Activated CD8-positive, alpha-beta T cell treated with anti-CD3 and anti-CD28 coated beads for 36 hours (primary cell): ENCODE data around the gene STAB2. TPM values are rescaled to one million over a fixed set of nuclear protein-coding genes. Genes with fewer than 3 reads are reported as not detected.

ENCODE experiments used
- ATAC-seq: fragments of 200-7000 bp; cut with Tn5 transposase; one replicate; pipeline ENCODE4 v1.10.0; 2021; ENCODE audit warnings: mild to moderate bottlenecking, moderate library complexity
- CTCF ChIA-PET: fragments of 350-600 bp; sonication (Branson Sonifier 250); formaldehyde crosslinking; loops from one replicate; lab custom pipeline; 2021; ENCODE audit warnings: antibody characterized with exemption; lab: Charles Lee
- POLR2A ChIA-PET: fragments of 350-600 bp; sonication (Branson Sonifier 250); formaldehyde crosslinking; loops from one replicate; lab custom pipeline; 2021; ENCODE audit warnings: antibody characterized with exemption; lab: Charles Lee
- DNase-seq: peaks from one replicate; pipeline ENCODE4 v3.0.0-alpha.2; 2020
- H3K27ac Mint-ChIP-seq: one replicate; pipeline ENCODE4 v1.8.0; 2021; ENCODE audit warnings: mild to moderate bottlenecking, mixed read lengths
- H3K27me3 Mint-ChIP-seq: one replicate; pipeline ENCODE4 v1.8.0; 2021; ENCODE audit warnings: mixed read lengths
- H3K36me3 Mint-ChIP-seq: one replicate; pipeline ENCODE4 v1.8.0; 2021; ENCODE audit warnings: low read depth, mixed read lengths
- H3K4me1 Mint-ChIP-seq: one replicate; pipeline ENCODE4 v1.8.0; 2021; ENCODE audit warnings: low read depth, mixed read lengths
- H3K4me3 Mint-ChIP-seq: one replicate; pipeline ENCODE4 v1.8.0; 2021; ENCODE audit warnings: mild to moderate bottlenecking, moderate library complexity, mixed read lengths
- H3K9me3 Mint-ChIP-seq: one replicate; pipeline ENCODE4 v1.8.0; 2021; ENCODE audit warnings: mixed read lengths
- intact Hi-C: fragments of 100-400 bp; cut with micrococcal nuclease; formaldehyde crosslinking; loops from one replicate; pipeline ENCODE4 v1.10.0; 2022
- total RNA-seq, 2 experiments: library from RNA; stranded (reverse); gene quantifications; one replicate each; pipeline ENCODE4 v1.2.3, GENCODE V29; 2021
- TF ChIP-seq, protein P1 (sequence below): fragments of 200-600 bp; IDR thresholded peaks from one replicate; pipeline ENCODE4 v1.8.0; 2022; ENCODE audit warnings: antibody characterized with exemption, mild to moderate bottlenecking

The STAB2 gene
- total RNA-seq, 2 experiments from 2014 or later = not detected

GRCh38 chr12:103556890-103557627 lies 30.0 kb upstream of the STAB2 start:
- H3K36me3 Mint-ChIP-seq = no peaks in the 10 kb centered on the region
- peaks cover 14% of the 10 kb centered on the region for H3K27me3 Mint-ChIP-seq
- POLR2A ChIA-PET = no interaction called here
- H3K4me1 Mint-ChIP-seq = no peaks in the 10 kb centered on the region
- no peak for DNase-seq
- H3K4me3 Mint-ChIP-seq = no peak overlapping the region
- CTCF ChIA-PET = interaction anchor here (1.3 to 2.6 kb wide), 2 partner anchors 8 kb away, joined by 3 to 14 read pairs; no protein-coding TSS in a partner anchor
- intact Hi-C loops = no loop called here
- TF ChIP-seq, protein P1, sequence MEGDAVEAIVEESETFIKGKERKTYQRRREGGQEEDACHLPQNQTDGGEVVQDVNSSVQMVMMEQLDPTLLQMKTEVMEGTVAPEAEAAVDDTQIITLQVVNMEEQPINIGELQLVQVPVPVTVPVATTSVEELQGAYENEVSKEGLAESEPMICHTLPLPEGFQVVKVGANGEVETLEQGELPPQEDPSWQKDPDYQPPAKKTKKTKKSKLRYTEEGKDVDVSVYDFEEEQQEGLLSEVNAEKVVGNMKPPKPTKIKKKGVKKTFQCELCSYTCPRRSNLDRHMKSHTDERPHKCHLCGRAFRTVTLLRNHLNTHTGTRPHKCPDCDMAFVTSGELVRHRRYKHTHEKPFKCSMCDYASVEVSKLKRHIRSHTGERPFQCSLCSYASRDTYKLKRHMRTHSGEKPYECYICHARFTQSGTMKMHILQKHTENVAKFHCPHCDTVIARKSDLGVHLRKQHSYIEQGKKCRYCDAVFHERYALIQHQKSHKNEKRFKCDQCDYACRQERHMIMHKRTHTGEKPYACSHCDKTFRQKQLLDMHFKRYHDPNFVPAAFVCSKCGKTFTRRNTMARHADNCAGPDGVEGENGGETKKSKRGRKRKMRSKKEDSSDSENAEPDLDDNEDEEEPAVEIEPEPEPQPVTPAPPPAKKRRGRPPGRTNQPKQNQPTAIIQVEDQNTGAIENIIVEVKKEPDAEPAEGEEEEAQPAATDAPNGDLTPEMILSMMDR = no peak
- H3K9me3 Mint-ChIP-seq = no peaks in the 10 kb centered on the region
- no peak overlapping the region for H3K27ac Mint-ChIP-seq
- no peak for ATAC-seq

DNA sequence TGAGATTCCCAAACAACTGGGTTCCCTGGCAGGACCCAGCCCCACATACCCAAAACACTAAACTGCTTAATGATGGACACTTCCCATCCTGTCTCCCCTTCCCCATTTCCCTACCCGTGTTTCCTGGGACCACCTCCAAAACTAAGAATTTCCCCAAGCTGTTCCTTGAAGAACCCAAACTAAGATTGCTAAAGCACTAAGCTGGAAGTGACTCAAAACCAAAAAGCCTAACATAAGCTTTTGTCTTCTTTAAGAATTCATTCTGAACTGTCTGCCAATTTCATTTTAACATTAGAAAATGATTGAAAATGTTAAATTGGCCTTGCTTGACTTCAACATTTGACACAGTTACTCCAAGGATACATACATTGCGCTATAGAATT lies 29.5 kb upstream of the STAB2 start:
- no peak overlapping the region for H3K4me3 Mint-ChIP-seq
- CTCF ChIA-PET = interaction anchor here (1.3 to 2.6 kb wide), 2 partner anchors 8 to 9 kb away, joined by 3 to 14 read pairs; no protein-coding TSS in a partner anchor
- no peaks in the 10 kb centered on the region for H3K4me1 Mint-ChIP-seq
- H3K9me3 Mint-ChIP-seq = no peaks in the 10 kb centered on the region
- H3K27me3 Mint-ChIP-seq = peaks cover 14% of the 10 kb centered on the region
- POLR2A ChIA-PET = no interaction called here
- no peak overlapping the region for H3K27ac Mint-ChIP-seq
- TF ChIP-seq, protein P1 = no peak
- no peak for DNase-seq
- intact Hi-C loops = no loop called here
- no peaks in the 10 kb centered on the region for H3K36me3 Mint-ChIP-seq
- ATAC-seq = no peak

DNA sequence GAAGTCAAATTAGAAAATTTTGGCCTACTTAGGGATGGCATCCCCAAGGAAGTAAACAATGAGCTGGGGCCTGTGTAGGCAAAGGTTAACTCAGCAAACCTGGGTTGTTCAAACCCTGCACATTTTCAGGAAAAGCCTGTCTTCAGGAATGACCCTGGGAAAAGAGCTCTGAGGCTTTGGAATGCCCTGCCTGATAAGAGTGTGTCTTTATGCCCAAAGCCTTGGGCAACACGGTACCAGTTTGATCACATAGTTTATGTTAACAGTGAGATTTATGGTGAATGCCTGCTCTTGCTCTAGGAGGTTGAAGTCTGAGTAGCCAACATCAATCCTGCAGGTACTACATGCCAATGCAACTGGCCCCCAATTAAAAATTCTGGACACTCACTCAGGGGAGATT lies 28.2 kb upstream of the STAB2 start:
- ChIA-PET POLR2A (no interaction called here), CTCF (interaction anchor here (2.6 kb wide), 1 partner anchor 10 kb away, joined by 14 read pairs; no protein-coding TSS in a partner anchor)
- H3K36me3 Mint-ChIP-seq = no peaks in the 10 kb centered on the region
- peaks cover 3% of the 10 kb centered on the region for H3K9me3 Mint-ChIP-seq
- H3K4me3 Mint-ChIP-seq = no peak overlapping the region
- peaks cover 20% of the 10 kb centered on the region for H3K27me3 Mint-ChIP-seq
- DNase-seq = no peak
- intact Hi-C loops = no loop called here
- no peak overlapping the region for H3K27ac Mint-ChIP-seq
- H3K4me1 Mint-ChIP-seq = no peaks in the 10 kb centered on the region
- TF ChIP-seq, protein P1 = no peak
- no peak for ATAC-seq

GRCh38 chr12:103560604-103561101 lies 26.4 kb upstream of the STAB2 start:
- Mint-ChIP-seq H3K36me3 (no peaks in the 10 kb centered on the region), H3K4me1 (no peaks in the 10 kb centered on the region), H3K4me3 (no peak overlapping the region), H3K27ac (no peak overlapping the region), H3K27me3 (peaks cover 13% of the 10 kb centered on the region), H3K9me3 (peaks cover 8% of the 10 kb centered on the region)
- POLR2A ChIA-PET = interaction anchor here (0.6 kb wide), 1 partner anchor 47 kb away, joined by 3 read pairs; no protein-coding TSS in a partner anchor
- intact Hi-C loops = no loop called here
- no peak for ATAC-seq
- no peak for DNase-seq
- CTCF ChIA-PET = interaction anchor here (1.2 to 1.9 kb wide), 3 partner anchors 11 to 15 kb away, joined by 3 to 5 read pairs (median 3); no protein-coding TSS in a partner anchor
- TF ChIP-seq, protein P1 = no peak

DNA sequence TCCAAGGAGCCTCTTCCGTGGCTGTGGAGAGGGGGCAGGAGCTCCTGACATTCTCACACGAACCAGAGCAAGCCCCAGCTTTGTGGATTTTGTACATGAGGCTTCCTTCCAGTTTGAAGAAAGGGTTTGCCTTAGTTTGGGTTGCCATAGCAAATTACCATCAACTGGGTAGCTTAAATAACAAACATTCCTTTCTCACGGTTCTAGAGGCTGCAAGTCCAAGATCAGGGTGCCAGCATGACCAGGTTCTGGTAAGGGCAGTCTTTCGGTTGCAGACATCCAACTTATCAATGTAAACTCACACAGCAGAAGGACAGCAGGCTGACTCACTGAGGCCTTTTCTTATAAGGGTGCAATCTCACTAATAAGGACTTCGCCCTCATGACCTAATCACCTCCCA lies 25.9 kb upstream of the STAB2 start:
- intact Hi-C loops = no loop called here
- POLR2A ChIA-PET = interaction anchor here (0.6 kb wide), 1 partner anchor 47 kb away, joined by 3 read pairs; no protein-coding TSS in a partner anchor
- H3K36me3 Mint-ChIP-seq = no peaks in the 10 kb centered on the region
- no peak overlapping the region for H3K27ac Mint-ChIP-seq
- H3K27me3 Mint-ChIP-seq = peaks cover 13% of the 10 kb centered on the region
- DNase-seq (no peak), ATAC-seq (no peak)
- H3K4me3 Mint-ChIP-seq = no peak overlapping the region
- no peaks in the 10 kb centered on the region for H3K4me1 Mint-ChIP-seq
- CTCF ChIA-PET = interaction anchor here (1.2 to 1.9 kb wide), 3 partner anchors 11 to 14 kb away, joined by 3 to 5 read pairs (median 3); no protein-coding TSS in a partner anchor
- TF ChIP-seq, protein P1 = no peak
- peaks cover 12% of the 10 kb centered on the region for H3K9me3 Mint-ChIP-seq
